HFFc6 (cell line): ENCODE measurements around the gene KRT71. TPM values are rescaled to one million over a fixed set of nuclear protein-coding genes. Genes with fewer than 3 reads are reported as not detected.
"Not testable (repeated sequence)": the region's sequence is repeated elsewhere in the genome, so short reads cannot be mapped to it uniquely, and the experiment has no call there.

Source experiments
- DNase-seq: peaks from one replicate; pipeline ENCODE4 v3.0.0-alpha.2; 2018
- H3K27ac Mint-ChIP-seq: 2 replicates; pipeline ENCODE4 v1.8.0; 2020; ENCODE audit warnings: mild to moderate bottlenecking, mixed read lengths
- H3K27me3 Mint-ChIP-seq: 2 replicates; pipeline ENCODE4 v1.8.0; 2021; ENCODE audit warnings: mild to moderate bottlenecking, moderate library complexity, mixed read lengths; ENCODE audit not compliant: insufficient read depth
- H3K36me3 Mint-ChIP-seq: 2 replicates; pipeline ENCODE4 v1.8.0; 2021; ENCODE audit warnings: low read depth, mixed read lengths
- H3K4me1 Mint-ChIP-seq: 2 replicates; pipeline ENCODE4 v1.8.0; 2020; ENCODE audit warnings: low read depth, mixed read lengths
- H3K4me3 Mint-ChIP-seq: 2 replicates; pipeline ENCODE4 v1.8.0; 2020; ENCODE audit warnings: mild to moderate bottlenecking, moderate library complexity, mixed read lengths
- H3K9me3 Mint-ChIP-seq: 2 replicates; pipeline ENCODE4 v1.8.0; 2020; ENCODE audit warnings: mild to moderate bottlenecking, mixed read lengths
- total RNA-seq, 6 experiments: library from RNA; stranded (reverse); fragmentation: NEBNext Ultra II Directional; extraction: Animal tissue kit (Norgen Biotek cat#: 25700); gene quantifications; 2 replicates in 1 of 6; 3 replicates in 5 of 6; pipeline ENCODE4 v1.2.3, GENCODE V29; 2021
- TF ChIP-seq, protein P1 (sequence below): fragments of 200-600 bp; sonication (generic); IDR thresholded peaks from 2 replicates; pipeline ENCODE4 v1.5.0; 2021; ENCODE audit warnings: antibody characterized with exemption, mild to moderate bottlenecking

KRT71 gene
- total RNA-seq, 6 experiments from 2014 or later: not detected

DNA sequence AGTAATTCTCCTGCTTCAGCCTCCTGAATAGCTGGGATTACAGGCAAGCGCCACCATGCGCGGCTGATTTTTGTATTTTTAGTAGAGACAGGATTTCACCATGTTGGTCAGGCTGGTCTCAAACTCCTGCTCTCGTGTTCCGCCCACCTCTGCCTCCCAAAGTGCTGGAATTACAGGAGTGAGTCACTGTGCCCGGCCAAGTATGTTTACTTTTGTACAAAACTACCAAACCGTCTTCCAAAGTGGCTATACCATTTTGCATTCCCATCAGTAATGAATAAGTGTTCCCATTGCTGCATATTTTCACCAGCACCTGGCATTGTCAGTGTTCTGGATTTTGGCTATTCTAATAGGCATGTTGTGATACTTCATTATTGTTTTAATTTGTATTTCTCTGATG is 51.5 kb downstream of the KRT71 start:
- peaks cover 4% of the 10 kb centered on the region for H3K4me1 Mint-ChIP-seq
- no peaks in the 10 kb centered on the region for H3K9me3 Mint-ChIP-seq
- TF ChIP-seq, protein P1, sequence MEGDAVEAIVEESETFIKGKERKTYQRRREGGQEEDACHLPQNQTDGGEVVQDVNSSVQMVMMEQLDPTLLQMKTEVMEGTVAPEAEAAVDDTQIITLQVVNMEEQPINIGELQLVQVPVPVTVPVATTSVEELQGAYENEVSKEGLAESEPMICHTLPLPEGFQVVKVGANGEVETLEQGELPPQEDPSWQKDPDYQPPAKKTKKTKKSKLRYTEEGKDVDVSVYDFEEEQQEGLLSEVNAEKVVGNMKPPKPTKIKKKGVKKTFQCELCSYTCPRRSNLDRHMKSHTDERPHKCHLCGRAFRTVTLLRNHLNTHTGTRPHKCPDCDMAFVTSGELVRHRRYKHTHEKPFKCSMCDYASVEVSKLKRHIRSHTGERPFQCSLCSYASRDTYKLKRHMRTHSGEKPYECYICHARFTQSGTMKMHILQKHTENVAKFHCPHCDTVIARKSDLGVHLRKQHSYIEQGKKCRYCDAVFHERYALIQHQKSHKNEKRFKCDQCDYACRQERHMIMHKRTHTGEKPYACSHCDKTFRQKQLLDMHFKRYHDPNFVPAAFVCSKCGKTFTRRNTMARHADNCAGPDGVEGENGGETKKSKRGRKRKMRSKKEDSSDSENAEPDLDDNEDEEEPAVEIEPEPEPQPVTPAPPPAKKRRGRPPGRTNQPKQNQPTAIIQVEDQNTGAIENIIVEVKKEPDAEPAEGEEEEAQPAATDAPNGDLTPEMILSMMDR: no peak
- no peak overlapping the region for H3K4me3 Mint-ChIP-seq
- H3K36me3 Mint-ChIP-seq: no peaks in the 10 kb centered on the region
- DNase-seq: no peak
- no peak overlapping the region for H3K27ac Mint-ChIP-seq
- peaks cover 17% of the 10 kb centered on the region for H3K27me3 Mint-ChIP-seq

DNA sequence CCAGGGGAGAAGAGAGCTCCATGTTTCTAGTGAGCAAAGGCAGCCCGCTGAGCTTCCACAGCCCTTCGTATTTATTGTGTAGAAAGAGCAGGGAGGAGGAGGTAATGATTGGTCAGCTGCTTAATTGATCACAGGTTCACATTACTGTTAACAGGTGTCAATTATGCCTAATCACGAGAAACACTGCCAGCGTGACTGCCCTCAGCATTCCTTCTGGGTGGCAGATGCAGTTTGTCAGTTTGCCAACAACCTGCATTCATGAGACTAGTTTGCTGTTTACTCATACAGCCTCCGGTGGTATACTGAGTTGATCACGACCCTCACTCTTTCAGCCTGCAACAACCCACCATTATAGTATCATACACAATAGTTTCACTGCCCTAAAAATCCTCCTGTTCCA is 52.4 kb downstream of the KRT71 start:
- not testable (repeated sequence) for H3K9me3 Mint-ChIP-seq, H3K36me3 Mint-ChIP-seq, H3K27ac Mint-ChIP-seq, DNase-seq, H3K4me3 Mint-ChIP-seq
- peaks cover 17% of the 10 kb centered on the region for H3K27me3 Mint-ChIP-seq
- peaks cover 13% of the 10 kb centered on the region for H3K4me1 Mint-ChIP-seq

DNA sequence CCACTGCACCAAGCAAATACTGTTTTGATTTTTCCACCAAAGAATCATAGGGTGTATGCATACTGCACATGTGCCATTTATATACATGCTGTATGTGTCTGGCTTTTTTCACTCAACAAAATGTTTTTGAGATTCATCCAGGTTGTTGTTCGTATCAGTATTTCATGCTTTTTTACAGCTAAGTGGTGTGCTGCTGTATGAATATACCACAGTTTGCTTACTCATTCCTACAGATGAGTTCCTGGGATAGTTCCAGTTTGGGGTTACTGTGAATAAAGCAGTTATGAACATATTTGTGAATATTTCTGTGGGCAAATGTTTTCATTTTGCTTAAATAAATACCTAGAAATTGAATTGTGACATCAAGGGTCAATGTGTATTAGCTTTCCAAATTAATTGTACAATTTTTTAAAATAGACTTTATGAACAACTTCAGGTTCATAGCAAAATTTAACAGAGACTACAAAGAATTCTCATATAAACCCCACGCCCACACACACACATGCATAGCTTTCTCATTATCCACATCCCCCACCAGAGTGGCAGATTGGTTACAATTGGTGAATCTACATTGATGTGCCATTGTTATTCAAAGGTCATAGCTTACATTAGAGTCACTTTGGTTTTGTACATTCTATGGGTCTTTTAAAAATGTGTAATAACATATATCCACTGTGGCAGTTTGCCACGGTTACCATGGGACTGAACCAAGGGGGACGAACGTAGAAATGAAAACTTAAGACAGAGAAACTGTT is 53.0 kb downstream of the KRT71 start:
- Mint-ChIP-seq H3K27ac (no peak overlapping the region), H3K4me1 (peaks cover 18% of the 10 kb centered on the region), H3K27me3 (peaks cover 17% of the 10 kb centered on the region), H3K4me3 (no peak overlapping the region), H3K36me3 (no peaks in the 10 kb centered on the region), H3K9me3 (no peaks in the 10 kb centered on the region)
- TF ChIP-seq, protein P1: no peak
- DNase-seq: no peak

DNA sequence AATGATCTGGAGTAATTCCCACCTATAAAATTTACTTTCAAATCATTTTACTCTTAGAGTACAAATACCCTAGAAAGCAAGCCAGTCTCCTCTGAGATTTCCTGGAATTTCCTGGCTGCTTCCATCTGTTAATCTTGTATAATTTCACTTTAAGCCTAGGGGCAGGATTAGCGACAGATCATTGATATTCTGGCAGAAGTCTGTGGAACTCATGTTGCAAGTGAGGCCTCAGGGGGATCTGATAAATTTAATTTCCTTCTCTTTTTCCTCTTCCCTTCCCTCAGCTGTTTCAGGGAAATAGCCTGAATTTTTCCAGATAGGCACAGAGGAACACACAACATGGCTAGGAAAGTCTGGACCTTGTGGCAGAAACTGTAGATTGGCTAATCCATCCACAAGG is 54.0 kb downstream of the KRT71 start:
- Mint-ChIP-seq H3K9me3 (no peaks in the 10 kb centered on the region), H3K4me1 (peaks cover 27% of the 10 kb centered on the region), H3K27ac (no peak overlapping the region), H3K27me3 (peaks cover 17% of the 10 kb centered on the region), H3K36me3 (no peaks in the 10 kb centered on the region), H3K4me3 (no peak overlapping the region)
- TF ChIP-seq, protein P1: no peak
- DNase-seq: no peak

DNA sequence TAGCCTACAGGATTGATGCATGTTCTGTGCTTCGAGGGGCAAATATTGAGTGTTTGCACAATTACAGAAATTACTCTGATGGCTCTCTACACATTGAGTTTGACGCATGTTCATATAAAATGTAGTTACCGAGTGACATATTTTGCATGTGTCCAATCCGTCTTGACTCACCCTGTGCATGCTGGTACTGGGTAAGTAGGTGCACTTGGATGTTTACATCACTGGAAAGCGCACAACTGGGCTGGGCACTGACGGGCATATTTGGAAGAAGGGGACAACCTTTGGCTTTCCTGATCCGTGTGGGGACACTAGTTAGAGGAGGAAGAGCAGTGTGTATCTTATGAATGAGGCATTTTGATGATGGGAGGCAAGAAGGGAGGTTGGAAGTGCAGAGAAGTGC is 55.0 kb downstream of the KRT71 start:
- Mint-ChIP-seq H3K27me3 (peaks cover 24% of the 10 kb centered on the region), H3K4me1 (peaks cover 27% of the 10 kb centered on the region)
- TF ChIP-seq, protein P1: no peak

DNA sequence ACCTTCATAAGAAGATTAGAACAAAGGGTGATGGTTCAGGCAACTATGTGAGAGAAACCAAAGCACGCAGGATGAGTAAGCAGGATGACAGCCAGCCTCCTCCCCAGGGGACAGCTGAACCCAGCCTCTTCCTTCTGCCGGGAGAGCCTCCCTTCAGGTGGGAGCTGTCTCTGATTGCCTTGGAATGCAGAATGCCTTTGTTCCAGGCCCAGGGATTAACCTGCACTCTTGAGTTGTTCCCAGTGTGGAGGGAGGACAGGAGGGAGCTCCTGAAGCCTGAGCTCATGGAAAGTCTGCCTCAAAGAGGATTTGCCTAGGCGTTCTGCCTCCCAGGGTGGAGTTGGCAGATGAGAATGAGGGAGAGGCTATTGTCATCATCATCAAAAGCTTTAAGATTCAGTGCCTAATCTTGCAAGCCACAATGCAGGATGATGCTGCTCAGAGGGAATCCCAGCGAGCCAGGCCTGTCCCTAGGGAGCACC is 56.3 kb downstream of the KRT71 start:
- TF ChIP-seq, protein P1: no peak
- H3K27me3 Mint-ChIP-seq: peaks cover 33% of the 10 kb centered on the region
- H3K9me3 Mint-ChIP-seq: no peaks in the 10 kb centered on the region
- H3K27ac Mint-ChIP-seq: peak overlapping the region; percentile 51; the same call in 1 of the 2 replicates
- no peak overlapping the region; the same call in 1 of the 2 replicates for H3K4me3 Mint-ChIP-seq
- DNase-seq: peak; percentile 53
- H3K4me1 Mint-ChIP-seq: peaks cover 27% of the 10 kb centered on the region
- H3K36me3 Mint-ChIP-seq: no peaks in the 10 kb centered on the region

More for the DNA sequence above, 55.0 kb downstream of the KRT71 start:
- Mint-ChIP-seq H3K4me3 (no peak overlapping the region), H3K36me3 (no peaks in the 10 kb centered on the region), H3K9me3 (no peaks in the 10 kb centered on the region), H3K27ac (no peak overlapping the region)
- no peak for DNase-seq
